Stimulated activated CD4-positive, alpha-beta T cell treated with anti-CD3 and anti-CD28 coated beads, TNF-alpha, amount 100 ng/mL, for 48 hours (primary cell): ENCODE data around the gene SRRM3.
"Not testable (repeated sequence)": the region's sequence is repeated elsewhere in the genome, so short reads cannot be mapped to it uniquely, and the experiment has no call there.

Experiments
- DNase-seq, 3 donors: peaks; one replicate each; pipeline ENCODE4 v3.0.0-alpha.2; 2020; ENCODE audit warnings: low read depth in 3 of 3

The SRRM3 gene

DNA sequence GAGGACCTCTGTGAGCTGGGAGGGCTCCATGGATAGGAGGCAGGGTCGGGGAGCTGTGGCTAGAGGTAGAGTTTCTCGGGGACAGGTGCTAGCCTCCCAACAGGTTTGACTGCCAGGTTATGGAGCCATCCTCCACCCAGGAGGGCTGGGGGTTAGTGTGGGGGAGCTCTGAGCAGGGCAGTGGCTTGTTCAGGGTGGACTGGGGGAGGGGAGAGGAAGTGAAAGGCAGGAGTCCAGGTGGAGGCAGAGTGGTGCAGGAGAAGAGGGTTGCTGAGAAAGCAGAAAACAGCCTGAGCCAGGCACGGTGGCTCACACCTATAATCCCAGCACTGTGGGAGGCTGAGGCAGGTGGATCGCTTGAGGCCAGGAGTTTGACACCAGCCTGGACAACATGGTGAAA lies 60.2 kb downstream of the SRRM3 start:
- no peak for DNase-seq

DNA sequence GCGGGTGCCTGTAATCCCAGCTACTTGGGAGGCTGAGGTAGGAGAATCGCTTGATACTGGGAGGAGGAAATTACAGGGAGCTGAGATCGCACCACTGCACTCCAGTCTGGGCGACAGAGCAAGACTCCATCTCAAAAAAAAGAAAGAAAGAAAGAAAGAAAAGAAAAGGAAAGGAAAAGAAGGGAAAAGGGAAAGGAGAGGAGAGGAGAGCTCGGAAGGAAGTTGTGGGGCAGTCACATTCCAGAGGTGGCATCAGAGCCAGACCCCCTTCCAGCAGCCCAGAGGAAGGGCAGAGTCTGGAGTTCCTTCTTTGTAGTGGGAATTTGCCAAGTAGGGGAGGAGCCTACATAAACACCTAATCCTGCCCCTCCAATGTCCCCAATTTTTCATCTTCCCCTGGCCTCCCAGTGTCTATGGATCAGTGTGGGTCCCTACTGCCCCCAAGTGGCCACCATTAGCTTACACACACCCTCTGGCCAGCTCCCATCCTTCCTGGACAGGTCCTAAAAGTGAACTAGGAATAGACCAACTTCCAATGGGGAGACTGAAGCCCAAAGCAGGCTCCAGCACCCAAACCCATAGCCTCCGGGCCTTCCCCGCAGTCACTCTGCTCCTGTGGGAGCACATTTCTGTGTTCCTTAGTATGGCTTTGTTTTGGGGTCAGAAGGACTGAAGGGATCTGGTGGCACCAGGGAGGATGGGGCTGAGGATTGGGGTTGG lies 61.1 kb downstream of the SRRM3 start:
- peak in 2 of 3 donors; percentile 15 to 36 for DNase-seq

DNA sequence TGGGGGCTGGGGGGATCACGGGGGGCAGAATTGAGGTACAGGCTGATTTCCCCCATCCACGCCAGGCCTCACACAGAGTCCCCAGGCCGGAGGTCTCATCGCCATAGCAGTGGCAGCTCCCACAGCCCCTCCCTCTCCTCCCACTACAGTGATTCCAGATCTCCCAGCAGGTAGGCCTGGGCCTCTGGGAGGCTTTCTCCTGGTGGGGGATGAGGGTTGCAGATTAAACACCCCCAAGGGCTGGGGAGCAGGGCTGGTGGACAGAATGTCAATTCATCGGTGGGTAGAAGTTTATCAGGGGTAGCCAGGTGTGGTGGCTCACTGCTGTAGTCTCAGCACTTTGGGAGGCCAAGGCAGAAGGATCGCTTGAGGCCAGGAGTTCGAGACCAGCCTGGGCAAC lies 63.6 kb downstream of the SRRM3 start:
- no peak for DNase-seq

DNA sequence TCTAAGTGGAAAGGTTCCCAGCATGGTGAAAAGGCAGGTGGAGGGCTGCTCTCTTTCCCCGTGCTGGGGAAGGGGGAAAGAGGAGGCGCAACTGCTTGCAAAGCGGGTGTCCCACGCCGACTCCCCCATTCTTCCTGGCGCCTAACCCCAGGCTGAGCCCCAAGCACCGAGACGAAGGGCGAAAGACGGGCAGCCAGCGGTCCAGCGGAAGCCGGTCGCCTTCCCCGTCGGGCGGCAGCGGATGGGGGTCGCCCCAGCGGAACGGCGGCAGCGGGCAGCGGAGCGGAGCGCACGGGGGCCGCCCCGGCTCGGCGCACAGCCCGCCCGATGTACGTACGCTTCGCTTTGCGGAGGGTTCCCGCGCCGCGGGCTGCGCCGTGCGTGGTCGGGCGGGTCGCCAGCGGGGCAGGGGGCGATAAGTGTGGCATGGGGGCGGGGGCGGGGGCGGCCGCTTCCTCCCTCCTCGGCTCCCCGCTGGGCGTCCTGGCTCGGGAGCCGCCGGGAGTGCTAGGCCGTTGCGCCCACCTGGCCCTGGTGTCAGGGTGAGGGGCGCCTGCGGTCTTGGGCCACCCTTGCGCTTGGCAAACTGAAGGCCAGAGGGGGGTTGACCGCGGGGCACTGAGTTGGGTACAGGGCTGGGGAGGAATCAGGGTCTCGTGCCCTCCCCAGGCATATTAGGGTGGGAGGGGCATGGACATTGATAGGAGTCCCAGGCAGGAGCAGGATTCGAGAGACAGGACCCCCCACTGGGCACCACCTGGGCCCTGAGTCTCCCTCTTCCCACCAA lies 65.6 kb downstream of the SRRM3 start:
- DNase-seq: no peak

- no peak for DNase-seq
Observed at GRCh38 chr7:76267894-76268183, 66.1 kb downstream of the SRRM3 start.

- DNase-seq: no peak
Observed at GRCh38 chr7:76268376-76268775, 66.7 kb downstream of the SRRM3 start.

GRCh38 chr7:76269895-76270294 lies 68.2 kb downstream of the SRRM3 start:
- no peak for DNase-seq

- not testable (repeated sequence) for DNase-seq
Observed at GRCh38 chr7:76271384-76271783, 69.7 kb downstream of the SRRM3 start.

- no peak for DNase-seq
Observed at GRCh38 chr7:76272142-76272541, 70.4 kb downstream of the SRRM3 start.

DNA sequence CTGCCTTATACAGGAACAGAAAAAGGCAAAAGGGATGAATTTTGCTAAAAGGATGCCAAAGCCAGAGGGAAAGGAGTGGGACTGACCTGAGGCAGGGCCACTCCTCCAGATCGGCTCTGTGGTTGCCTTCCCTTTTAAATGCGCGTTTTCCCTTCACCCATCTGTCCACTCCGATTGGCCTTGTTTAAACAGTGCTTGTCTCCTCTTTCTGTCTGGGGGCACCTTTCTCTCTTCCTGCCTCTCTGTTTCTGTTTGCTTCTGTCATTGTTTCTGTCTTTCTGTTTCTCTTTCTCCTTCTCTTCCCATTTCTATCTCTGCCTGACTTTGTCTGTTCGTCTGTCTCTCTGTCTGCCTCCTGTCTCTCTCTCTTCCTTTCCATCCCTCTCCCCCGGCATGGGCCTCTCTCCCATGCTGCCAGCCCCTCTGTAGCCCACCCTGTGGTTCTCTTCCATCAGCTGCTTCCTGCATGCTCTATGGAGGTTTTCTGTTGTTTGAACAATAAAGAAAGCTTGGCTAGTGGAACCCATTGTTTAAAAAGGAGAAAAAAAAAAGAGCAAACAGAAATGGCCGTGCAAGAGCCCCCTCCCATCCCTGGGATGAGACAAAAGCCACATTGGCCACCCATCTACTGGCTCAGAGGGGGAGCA lies 71.3 kb downstream of the SRRM3 start:
- no peak for DNase-seq

- DNase-seq: no peak
Observed at GRCh38 chr7:76273503-76273902, 71.8 kb downstream of the SRRM3 start.

DNA sequence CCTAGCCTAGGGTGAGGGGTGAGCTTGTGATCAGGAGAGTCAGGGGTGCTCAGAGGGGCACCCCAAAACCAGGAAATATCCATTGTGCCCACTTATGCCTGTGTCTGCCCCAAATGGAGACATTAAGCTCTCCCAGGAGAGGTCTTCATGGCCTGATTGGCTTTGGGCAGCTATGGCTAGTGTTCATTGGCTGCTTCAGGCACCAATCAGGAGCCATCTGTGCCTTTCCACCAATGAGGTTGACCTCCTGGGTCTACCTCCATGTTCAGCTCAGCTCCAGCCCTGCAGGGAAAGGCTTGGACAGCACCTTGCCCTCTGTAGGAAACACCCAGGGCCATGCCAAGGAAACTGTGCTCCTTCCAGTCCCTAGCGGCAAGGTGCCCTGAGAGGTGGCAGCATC lies 76.8 kb downstream of the SRRM3 start:
- no peak for DNase-seq

DNA sequence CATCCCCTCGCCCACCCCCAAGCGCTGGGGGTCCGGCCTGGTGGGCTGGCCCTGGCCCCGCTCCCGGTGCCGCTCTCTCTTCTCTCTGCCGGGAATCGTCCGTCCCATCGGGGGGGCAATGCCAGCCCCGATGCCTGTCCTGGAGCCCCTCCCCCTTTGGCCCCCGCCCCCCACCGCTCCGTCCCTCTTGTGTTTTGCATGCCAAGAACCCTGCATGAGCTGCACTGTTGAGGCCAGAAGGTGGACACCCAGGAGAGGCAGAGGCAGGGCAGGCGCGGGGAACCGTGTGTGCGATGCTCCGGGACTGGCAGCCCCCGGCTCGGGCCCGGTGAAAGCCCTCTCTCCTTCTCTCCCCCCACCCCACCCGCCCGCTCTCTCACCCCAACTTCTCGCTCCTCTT lies 78.7 kb downstream of the SRRM3 start:
- DNase-seq: no peak

DNA sequence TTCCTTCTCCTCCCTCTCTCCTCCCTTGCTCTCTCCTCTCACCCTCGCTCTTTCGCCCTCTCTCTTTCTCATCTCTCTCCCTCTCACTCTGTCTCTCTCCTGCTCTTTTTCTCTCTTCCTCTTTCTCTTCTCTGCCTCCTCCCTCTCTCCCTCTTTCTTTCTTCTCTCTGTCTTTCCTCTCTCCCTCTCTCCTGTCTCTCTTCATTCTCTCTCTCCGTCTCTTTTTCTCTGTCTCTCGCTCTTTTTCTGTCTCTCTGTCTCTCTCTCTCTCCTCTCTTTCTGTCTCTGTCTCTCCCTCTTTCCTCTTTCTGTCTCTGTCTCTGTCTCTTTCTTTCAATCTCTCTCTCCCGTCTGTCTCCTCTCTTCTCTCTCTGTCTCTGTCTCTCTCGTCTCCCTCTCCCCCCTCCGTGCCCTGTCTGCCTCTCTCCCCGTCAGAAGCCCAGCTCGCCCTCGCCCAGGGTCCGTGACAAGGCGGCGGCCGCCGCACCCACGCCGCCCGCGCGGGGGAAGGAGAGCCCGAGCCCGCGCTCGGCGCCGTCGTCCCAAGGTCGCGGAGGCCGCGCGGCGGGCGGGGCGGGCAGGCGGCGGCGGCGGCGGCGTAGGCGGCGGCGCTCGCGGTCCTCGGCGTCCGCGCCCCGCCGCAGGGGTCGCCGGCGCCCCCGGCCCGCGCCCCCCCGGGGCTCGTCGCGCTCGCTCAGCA lies 79.5 kb downstream of the SRRM3 start:
- no peak for DNase-seq

DNA sequence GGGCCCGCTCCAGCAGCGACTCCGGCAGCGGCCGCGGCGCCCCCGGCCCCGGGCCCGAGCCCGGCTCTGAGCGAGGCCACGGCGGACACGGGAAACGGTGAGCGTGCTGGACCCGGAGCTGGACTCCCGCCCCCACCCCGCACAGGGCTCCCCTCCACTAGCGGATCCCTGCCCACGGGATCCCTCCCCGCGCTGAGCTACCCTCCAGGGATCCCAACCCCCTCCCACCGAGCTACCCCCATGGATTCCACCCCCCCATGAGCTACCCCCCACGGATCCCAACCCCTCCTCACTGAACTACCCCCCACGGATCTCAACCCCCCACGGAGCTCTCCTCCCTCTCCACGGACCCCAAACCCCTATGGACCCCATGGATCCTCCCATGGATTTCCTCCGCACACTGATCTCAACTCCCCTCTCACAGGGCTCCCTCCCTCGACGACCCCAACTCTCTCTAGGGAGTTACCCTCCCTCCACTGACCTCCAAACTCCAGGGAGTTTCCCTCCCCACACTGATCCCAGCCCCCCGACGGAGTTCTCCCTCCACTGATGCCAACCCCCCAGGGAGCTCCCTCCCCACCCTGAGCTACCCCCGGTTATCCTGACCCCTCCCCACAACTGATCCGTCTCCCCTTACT lies 80.1 kb downstream of the SRRM3 start:
- DNase-seq: no peak

- no peak for DNase-seq
Observed at GRCh38 chr7:76282344-76283253, 80.9 kb downstream of the SRRM3 start.

DNA sequence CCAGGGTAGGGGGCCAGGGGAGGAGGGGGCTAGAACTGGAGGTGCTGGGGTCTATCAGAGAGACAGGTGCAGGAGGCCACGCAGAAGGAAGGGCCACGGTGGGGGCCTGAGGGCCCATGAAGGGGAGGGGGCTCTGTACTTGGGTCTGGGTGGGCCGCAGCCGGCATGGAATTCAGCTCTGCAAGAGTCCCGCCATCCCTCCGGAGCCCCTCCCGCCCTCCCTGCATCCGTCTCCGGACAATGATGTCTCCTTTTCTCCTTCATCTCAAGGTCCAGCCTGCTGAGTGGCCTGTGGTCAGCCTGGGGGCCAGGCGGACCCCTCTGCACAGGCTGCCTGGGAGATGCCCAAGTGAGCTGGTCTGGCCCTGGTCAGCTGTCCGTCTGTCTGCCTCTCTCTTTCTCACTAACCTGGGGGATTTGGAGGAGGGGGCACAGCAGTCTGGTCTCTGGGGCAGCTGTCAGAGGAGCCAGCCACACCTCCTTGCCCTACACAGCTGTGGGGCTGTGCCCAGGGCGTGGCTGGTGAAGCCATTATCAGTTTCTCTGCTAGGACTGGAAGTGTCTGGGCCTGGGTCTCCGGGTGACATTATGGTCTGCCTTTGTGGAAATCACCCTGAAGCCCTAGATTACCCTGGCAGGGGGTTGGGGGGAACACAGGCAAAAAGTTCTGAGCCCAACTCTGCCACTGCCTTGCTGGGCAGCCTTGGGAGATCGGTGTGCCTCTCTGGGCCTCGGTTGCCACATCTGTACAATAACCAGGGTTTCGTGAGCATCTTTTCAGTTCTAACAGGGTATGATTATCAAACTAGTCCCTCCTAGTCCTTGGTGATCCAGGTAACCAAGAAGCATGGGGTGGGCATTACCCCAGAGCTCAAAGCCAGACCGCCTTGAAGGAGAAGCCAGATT lies 81.8 kb downstream of the SRRM3 start:
- DNase-seq: no peak

DNA sequence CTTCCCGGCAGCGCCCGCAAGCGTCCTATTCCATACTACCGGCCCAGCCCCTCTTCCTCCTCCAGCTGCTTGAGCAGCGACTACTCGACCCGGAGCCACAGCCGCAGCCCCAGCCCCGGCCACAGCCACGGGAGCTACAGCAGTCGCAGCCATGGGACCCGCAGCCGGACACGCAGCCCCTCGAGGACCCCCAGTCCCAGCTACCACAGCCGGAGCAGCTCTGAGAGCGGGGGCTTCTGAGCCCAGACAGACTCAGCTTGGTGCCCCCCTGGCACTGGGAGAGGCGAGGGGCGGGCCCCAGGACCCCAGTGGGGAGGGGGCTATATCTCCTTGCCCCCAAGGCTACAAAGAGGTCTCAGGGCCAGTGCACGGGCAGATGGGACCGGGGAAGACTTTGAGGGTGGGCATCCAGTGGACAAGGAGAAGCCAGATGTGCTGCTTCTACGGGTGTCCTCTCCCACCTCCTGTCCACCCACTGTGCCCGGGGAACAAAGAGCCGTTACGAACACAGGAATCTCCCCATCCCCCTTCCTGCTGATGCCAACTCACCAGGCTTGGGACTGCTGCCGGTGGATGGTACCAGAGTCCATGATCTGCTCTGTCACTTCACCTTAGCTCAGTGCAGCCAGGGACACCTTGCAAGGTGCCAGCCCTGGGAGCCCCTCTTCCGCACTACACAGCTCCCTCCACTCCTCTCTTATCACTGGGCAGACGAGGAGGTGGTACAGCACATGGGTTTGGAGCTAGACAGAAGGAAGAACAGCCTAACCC lies 84.1 kb downstream of the SRRM3 start:
- no peak for DNase-seq

GRCh38 chr7:76286842-76287403 lies 85.2 kb downstream of the SRRM3 start:
- DNase-seq: no peak
